ENCODE results near the gene EPS15. TPM values are rescaled to one million over a fixed set of nuclear protein-coding genes. Genes with fewer than 3 reads are reported as not detected.
A peak's percentile ranks its signal among the peaks of the same experiment; 100 is the strongest.

The EPS15 gene
- total RNA-seq, 1 experiment from 2014 or later, result 48.7 TPM

GRCh38 chr1:51349862-51350261 lies 169.2 kb downstream of the EPS15 start:
- no peak for DNase-seq (ENCODE audit: unreplicated experiment)
- BruUV-seq (replicated peaks), result no TSS peak
- CTCF ChIA-PET, result no interaction called here
- Mint-ChIP-seq H3K4me3 (ENCODE audit: unreplicated experiment) (no peak overlapping the region), H3K27me3 (ENCODE audit: insufficient read depth, unreplicated experiment) (no peaks in the 10 kb centered on the region), H3K9me3 (ENCODE audit: unreplicated experiment) (no peaks in the 10 kb centered on the region), H3K36me3 (ENCODE audit: insufficient read depth, unreplicated experiment) (peaks cover under 1% of the 10 kb centered on the region), H3K27ac (ENCODE audit: low read depth, unreplicated experiment) (no peak overlapping the region), H3K4me1 (ENCODE audit: insufficient read depth, unreplicated experiment) (peaks cover 5% of the 10 kb centered on the region)
- intact Hi-C loops (cut with micrococcal nuclease), result no loop called here
- POLR2A ChIA-PET, result no interaction called here
- no peak for TF ChIP-seq CTCF (IDR thresholded peaks at IDR 0.05; ENCODE audit: unreplicated experiment)

- peaks cover 5% of the 10 kb centered on the region for H3K4me1 Mint-ChIP-seq (ENCODE audit: insufficient read depth, unreplicated experiment)
- intact Hi-C loops (cut with micrococcal nuclease), result no loop called here
- CTCF ChIA-PET, result no interaction called here
These were observed 170.9 kb downstream of the EPS15 start for GRCh38 chr1:51348147-51348527.

GRCh38 chr1:51347398-51348146 lies 171.5 kb downstream of the EPS15 start:
- BruUV-seq (replicated peaks), result no TSS peak
- H3K4me1 Mint-ChIP-seq (ENCODE audit: insufficient read depth, unreplicated experiment), result peaks cover 5% of the 10 kb centered on the region
- H3K27ac Mint-ChIP-seq (ENCODE audit: low read depth, unreplicated experiment), result peak overlapping the region; percentile 55
- intact Hi-C loops (cut with micrococcal nuclease), result no loop called here
- no peaks in the 10 kb centered on the region for H3K9me3 Mint-ChIP-seq (ENCODE audit: unreplicated experiment)
- no peak for TF ChIP-seq CTCF (IDR thresholded peaks at IDR 0.05; ENCODE audit: unreplicated experiment)
- ChIA-PET POLR2A (interaction anchor here (0.7 kb wide), 1 partner anchor 425 kb away, joined by 4 read pairs; no protein-coding TSS in a partner anchor), CTCF (interaction anchor here (0.6 kb wide), 1 partner anchor 673 kb away, joined by 3 read pairs; no protein-coding TSS in a partner anchor)
- H3K4me3 Mint-ChIP-seq (ENCODE audit: unreplicated experiment), result no peak overlapping the region
- H3K27me3 Mint-ChIP-seq (ENCODE audit: insufficient read depth, unreplicated experiment), result peaks cover 19% of the 10 kb centered on the region
- no peak for DNase-seq (ENCODE audit: unreplicated experiment)
- H3K36me3 Mint-ChIP-seq (ENCODE audit: insufficient read depth, unreplicated experiment), result no peaks in the 10 kb centered on the region

More at GRCh38 chr1:51348147-51348527, 170.9 kb downstream of the EPS15 start:
- Mint-ChIP-seq H3K4me3 (ENCODE audit: unreplicated experiment) (no peak overlapping the region), H3K27ac (ENCODE audit: low read depth, unreplicated experiment) (peak overlapping the region; percentile 55), H3K9me3 (ENCODE audit: unreplicated experiment) (no peaks in the 10 kb centered on the region), H3K27me3 (ENCODE audit: insufficient read depth, unreplicated experiment) (peaks cover 13% of the 10 kb centered on the region), H3K36me3 (ENCODE audit: insufficient read depth, unreplicated experiment) (no peaks in the 10 kb centered on the region)
- no TSS peak for BruUV-seq (replicated peaks)
- no peak for DNase-seq (ENCODE audit: unreplicated experiment)
- no peak for TF ChIP-seq CTCF (IDR thresholded peaks at IDR 0.05; ENCODE audit: unreplicated experiment)
- POLR2A ChIA-PET, result interaction anchor here (0.6 to 0.7 kb wide), 2 partner anchors 71 to 425 kb away, joined by 3 to 4 read pairs; no protein-coding TSS in a partner anchor

GRCh38 chr1:51346086-51346942 lies 172.8 kb downstream of the EPS15 start:
- ChIA-PET POLR2A (no interaction called here), CTCF (interaction anchor here (0.6 to 0.7 kb wide), 2 partner anchors 10 to 148 kb away, joined by 3 to 4 read pairs; no protein-coding TSS in a partner anchor)
- Mint-ChIP-seq H3K4me3 (ENCODE audit: unreplicated experiment) (no peak overlapping the region), H3K9me3 (ENCODE audit: unreplicated experiment) (no peaks in the 10 kb centered on the region), H3K27ac (ENCODE audit: low read depth, unreplicated experiment) (no peak overlapping the region), H3K36me3 (ENCODE audit: insufficient read depth, unreplicated experiment) (no peaks in the 10 kb centered on the region), H3K27me3 (ENCODE audit: insufficient read depth, unreplicated experiment) (peaks cover 21% of the 10 kb centered on the region), H3K4me1 (ENCODE audit: insufficient read depth, unreplicated experiment) (no peaks in the 10 kb centered on the region)
- no peak for DNase-seq (ENCODE audit: unreplicated experiment)
- no peak for TF ChIP-seq CTCF (IDR thresholded peaks at IDR 0.05; ENCODE audit: unreplicated experiment)
- BruUV-seq (replicated peaks), result no TSS peak
- intact Hi-C loops (cut with micrococcal nuclease), result no loop called here

Measured in MCF 10A (cell line).